Gastrocnemius medialis (tissue), 4 donors: ENCODE results near the gene CAMTA1. TPM values are rescaled to one million over a fixed set of nuclear protein-coding genes. Genes with fewer than 3 reads are reported as not detected.

Experiments used
- ATAC-seq, 2 donors: fragments of 150-250 bp; one replicate each; pipeline ENCODE4 v1.9.1; 2016
- DNase-seq, 2 donors: peaks; one replicate each; pipeline ENCODE4 v3.0.0-alpha.2; 2019
- H3K27ac ChIP-seq, 4 donors: fragments of 200-600 bp; sonication (generic); 1 replicate in 1 of 4; 2 replicates in 3 of 4; pipeline ENCODE4 v1.5.1; 2016 to 2018; ENCODE audit warnings: mild to moderate bottlenecking in 2 of 4, moderate library complexity in 1 of 4
- H3K27me3 ChIP-seq, 3 donors: fragments of 200-600 bp; sonication (generic) in 2 of 3; 1 replicate in 1 of 3; 2 replicates in 2 of 3; pipeline versions ENCODE4 v1.5.1 to v1.6.0; 2016 to 2019; ENCODE audit warnings: mild to moderate bottlenecking in 1 of 3, moderate library complexity in 1 of 3
- H3K36me3 ChIP-seq, 2 donors: fragments of 200-600 bp; sonication (generic) in 1 of 2; one replicate each; pipeline ENCODE4 v1.5.1; 2017 to 2018
- H3K4me1 ChIP-seq, 2 donors: fragments of 200-600 bp; sonication (generic) in 1 of 2; one replicate each; pipeline ENCODE4 v1.5.1; 2016 to 2017; ENCODE audit warnings: mild to moderate bottlenecking in 2 of 2
- H3K4me3 ChIP-seq, 4 donors: fragments of 200-600 bp; sonication (generic) in 3 of 4; 1 replicate in 1 of 4; 2 replicates in 3 of 4; pipeline ENCODE4 v1.5.1; 2016 to 2019; ENCODE audit warnings: mild to moderate bottlenecking in 2 of 4
- H3K9me3 ChIP-seq, 3 donors: fragments of 200-600 bp; sonication (generic) in 2 of 3; 1 replicate in 1 of 3; 2 replicates in 2 of 3; pipeline ENCODE4 v1.5.1; 2016 to 2019
- POLR2A ChIP-seq, 2 donors: fragments of 450-650 bp; IDR thresholded peaks; one replicate each; pipeline ENCODE4 v1.6.1; 2017; ENCODE audit warnings: antibody characterized with exemption in 2 of 2, mild to moderate bottlenecking in 2 of 2, moderate library complexity in 2 of 2
- in situ Hi-C, 4 donors: fragments of 200-750 bp; cut with MboI; loops; one replicate each; pipeline versions ENCODE4 v1.15.0 to v1.8.0; 2017; ENCODE audit warnings: low sequenced_read_pairs in 4 of 4
- intact Hi-C: fragments of 100-400 bp; cut with DNase I; formaldehyde crosslinking; loops from one replicate; pipeline ENCODE4 v1.15.1; 2023; ENCODE audit warnings: low total_unique reads
- total RNA-seq, 4 donors: library from RNA; depleted of rRNA; stranded (reverse); fragments of >200 nt; gene quantifications; one replicate each; pipeline versions ENCODE4 v1.1.0 to v1.2.3, GENCODE V29; 2016
- TF ChIP-seq, protein P1 (sequence below), 5 experiments: fragments of 450-650 bp in 3 of 5; fragments of 200-600 bp in 2 of 5; sonication (generic) in 2 of 5; IDR thresholded peaks in 4 of 5; conservative IDR thresholded peaks in 1 of 5; 1 replicate in 4 of 5; 2 replicates in 1 of 5; pipeline ENCODE4 v1.5.1; 2016 to 2019; ENCODE audit warnings: antibody characterized with exemption in 5 of 5, mild to moderate bottlenecking in 3 of 5, moderate library complexity in 3 of 5

Gene CAMTA1
- total RNA-seq, 4 donors from 2014 or later: 60.5 to 113 (median 70.4) TPM

GRCh38 chr1:6985549-6986276 lies 200.5 kb downstream of the CAMTA1 start:
- no peak overlapping the region for H3K27ac ChIP-seq
- ATAC-seq: peak; percentile 38 to 70
- no peaks in the 10 kb centered on the region for H3K9me3 ChIP-seq
- TF ChIP-seq POLR2A (IDR thresholded peaks at IDR 0.05): no peak
- TF ChIP-seq, protein P1, sequence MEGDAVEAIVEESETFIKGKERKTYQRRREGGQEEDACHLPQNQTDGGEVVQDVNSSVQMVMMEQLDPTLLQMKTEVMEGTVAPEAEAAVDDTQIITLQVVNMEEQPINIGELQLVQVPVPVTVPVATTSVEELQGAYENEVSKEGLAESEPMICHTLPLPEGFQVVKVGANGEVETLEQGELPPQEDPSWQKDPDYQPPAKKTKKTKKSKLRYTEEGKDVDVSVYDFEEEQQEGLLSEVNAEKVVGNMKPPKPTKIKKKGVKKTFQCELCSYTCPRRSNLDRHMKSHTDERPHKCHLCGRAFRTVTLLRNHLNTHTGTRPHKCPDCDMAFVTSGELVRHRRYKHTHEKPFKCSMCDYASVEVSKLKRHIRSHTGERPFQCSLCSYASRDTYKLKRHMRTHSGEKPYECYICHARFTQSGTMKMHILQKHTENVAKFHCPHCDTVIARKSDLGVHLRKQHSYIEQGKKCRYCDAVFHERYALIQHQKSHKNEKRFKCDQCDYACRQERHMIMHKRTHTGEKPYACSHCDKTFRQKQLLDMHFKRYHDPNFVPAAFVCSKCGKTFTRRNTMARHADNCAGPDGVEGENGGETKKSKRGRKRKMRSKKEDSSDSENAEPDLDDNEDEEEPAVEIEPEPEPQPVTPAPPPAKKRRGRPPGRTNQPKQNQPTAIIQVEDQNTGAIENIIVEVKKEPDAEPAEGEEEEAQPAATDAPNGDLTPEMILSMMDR (IDR thresholded peaks at IDR 0.05 in 4 of 5, conservative IDR thresholded peaks at IDR 0.05 in 1 of 5): no peak
- no peaks in the 10 kb centered on the region for H3K27me3 ChIP-seq
- in situ Hi-C loops (no loop called here), intact Hi-C loops (no loop called here)
- peaks cover 0 to 7% of the 10 kb centered on the region in 2 donors for H3K4me1 ChIP-seq
- no peak overlapping the region for H3K4me3 ChIP-seq
- no peak for DNase-seq
- no peaks in the 10 kb centered on the region for H3K36me3 ChIP-seq

DNA sequence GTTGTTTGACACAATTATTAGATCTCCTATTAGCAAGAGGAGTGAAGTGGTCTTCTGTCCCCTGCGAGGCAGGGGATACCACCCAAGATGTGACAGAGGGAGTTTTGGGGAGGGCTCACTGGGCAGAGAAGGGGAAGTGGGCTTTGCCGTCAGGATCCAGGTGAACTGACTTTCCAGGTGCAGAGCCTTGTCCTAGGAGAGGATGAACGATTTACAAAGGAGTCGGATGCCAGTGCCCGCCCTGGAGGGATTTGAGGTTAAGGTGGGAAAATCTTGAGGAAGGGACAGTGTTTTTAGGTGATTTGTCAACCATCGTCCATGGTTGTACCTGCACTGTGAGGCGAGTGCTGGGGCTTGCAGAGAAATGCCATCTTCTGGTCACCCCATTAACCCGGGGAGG lies 201.0 kb downstream of the CAMTA1 start:
- peaks cover 0 to 7% of the 10 kb centered on the region in 2 donors for H3K4me1 ChIP-seq
- ATAC-seq (no peak), DNase-seq (no peak)
- no peaks in the 10 kb centered on the region for H3K36me3 ChIP-seq
- intact Hi-C loops (no loop called here), in situ Hi-C loops (no loop called here)
- H3K4me3 ChIP-seq: no peak overlapping the region
- H3K9me3 ChIP-seq: no peaks in the 10 kb centered on the region
- no peaks in the 10 kb centered on the region for H3K27me3 ChIP-seq
- H3K27ac ChIP-seq: no peak overlapping the region
- no peak for TF ChIP-seq POLR2A (IDR thresholded peaks at IDR 0.05)
- TF ChIP-seq, protein P1 (IDR thresholded peaks at IDR 0.05 in 4 of 5, conservative IDR thresholded peaks at IDR 0.05 in 1 of 5): no peak

DNA sequence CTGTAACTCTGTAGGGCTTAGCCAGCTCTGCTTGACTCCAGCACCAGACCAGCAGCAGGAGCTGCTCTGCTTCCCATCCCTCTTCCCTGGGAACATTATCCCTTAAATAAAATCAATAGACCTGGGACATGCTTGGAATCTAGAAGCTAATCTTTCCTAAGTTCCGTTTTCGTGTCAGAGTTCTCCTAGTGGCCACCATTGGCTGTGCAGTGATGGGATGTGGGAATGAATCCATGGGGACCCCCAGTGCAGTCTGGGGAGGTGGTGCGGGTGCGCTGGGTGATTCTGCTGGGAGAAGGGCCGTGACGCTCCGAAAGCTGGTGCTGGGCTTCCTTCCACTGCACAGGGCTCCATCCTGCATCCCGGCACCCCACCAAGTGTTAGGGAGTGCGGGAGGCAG lies 202.7 kb downstream of the CAMTA1 start:
- H3K27ac ChIP-seq: no peak overlapping the region
- in situ Hi-C loops (no loop called here), intact Hi-C loops (no loop called here)
- DNase-seq (no peak), ATAC-seq (no peak)
- TF ChIP-seq, protein P1 (IDR thresholded peaks at IDR 0.05 in 4 of 5, conservative IDR thresholded peaks at IDR 0.05 in 1 of 5): no peak
- no peak for TF ChIP-seq POLR2A (IDR thresholded peaks at IDR 0.05)
- H3K4me1 ChIP-seq: peaks cover 0 to 7% of the 10 kb centered on the region in 2 donors
- no peaks in the 10 kb centered on the region for H3K36me3 ChIP-seq
- H3K9me3 ChIP-seq: no peaks in the 10 kb centered on the region
- H3K27me3 ChIP-seq: no peaks in the 10 kb centered on the region
- no peak overlapping the region for H3K4me3 ChIP-seq

DNA sequence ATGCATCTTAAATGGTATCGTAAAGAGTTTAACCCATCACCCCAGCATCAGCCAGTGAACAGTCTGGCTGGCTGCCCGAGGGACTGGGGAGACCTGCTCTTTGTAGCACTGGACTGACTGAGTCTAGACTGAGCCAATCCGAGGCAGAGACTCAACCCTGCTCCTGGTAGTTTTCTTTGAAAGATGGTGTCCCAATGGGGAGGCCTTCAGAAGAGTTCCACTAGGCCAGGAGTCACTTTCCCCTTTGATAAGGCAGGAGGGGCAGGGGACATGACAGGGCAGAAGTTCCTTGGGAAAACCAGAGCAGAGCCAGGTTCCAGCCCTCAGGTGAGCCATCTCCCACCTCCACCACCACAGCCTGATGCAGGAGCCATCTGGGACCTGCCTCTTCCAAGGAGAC lies 203.5 kb downstream of the CAMTA1 start:
- H3K9me3 ChIP-seq: no peaks in the 10 kb centered on the region
- no peak for TF ChIP-seq POLR2A (IDR thresholded peaks at IDR 0.05)
- TF ChIP-seq, protein P1 (IDR thresholded peaks at IDR 0.05 in 4 of 5, conservative IDR thresholded peaks at IDR 0.05 in 1 of 5): no peak

More for the DNA sequence above, 203.5 kb downstream of the CAMTA1 start:
- in situ Hi-C loops: no loop called here
- Histone ChIP-seq H3K36me3 (no peaks in the 10 kb centered on the region), H3K4me3 (no peak overlapping the region), H3K27ac (no peak overlapping the region), H3K27me3 (no peaks in the 10 kb centered on the region), H3K4me1 (peaks cover 0 to 7% of the 10 kb centered on the region in 2 donors)
- intact Hi-C loops: no loop called here
- DNase-seq (no peak), ATAC-seq (no peak)
